ENCODE data around the gene SORCS2.

DNA sequence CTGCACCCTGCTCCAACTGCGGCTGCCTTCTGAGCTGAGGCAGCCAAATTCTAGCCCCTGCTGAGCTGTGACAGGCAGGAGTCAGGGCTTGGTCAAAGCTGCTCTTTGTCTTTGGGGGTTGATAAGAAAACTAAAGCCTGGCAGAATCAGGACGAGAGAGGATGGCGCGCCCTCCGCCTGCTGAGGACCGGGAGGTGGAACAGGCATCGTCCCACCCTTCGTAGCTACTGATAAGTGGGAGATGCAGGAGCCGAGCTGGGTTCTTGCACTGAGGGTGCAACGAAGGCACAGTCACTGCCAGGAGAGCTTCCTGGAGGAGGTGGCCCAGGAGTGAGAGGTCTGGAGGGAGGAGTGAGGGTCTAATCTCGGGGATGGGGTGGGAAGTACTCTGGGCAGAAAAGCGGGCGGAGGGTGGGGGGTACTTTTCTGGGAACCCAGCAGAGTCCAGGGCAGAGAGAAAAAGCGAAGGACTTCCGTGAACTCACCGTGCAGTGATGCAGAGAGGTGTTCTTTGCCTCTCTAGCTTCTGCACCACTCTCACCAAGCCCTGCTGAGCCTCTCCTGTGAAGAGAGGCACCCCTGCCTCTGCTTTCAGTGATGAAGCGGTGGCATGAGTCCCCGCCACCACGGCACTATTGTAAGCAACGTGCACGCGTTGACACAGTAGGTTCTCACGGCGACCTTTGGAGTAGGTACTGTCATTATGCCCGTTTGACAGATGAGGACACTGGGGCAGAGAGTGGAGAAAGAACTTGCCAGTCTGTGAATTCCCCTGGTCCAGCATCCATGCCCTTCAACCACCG, 107.8 kb downstream of the SORCS2 start:
- TF ChIP-seq EZH2 (IDR thresholded peaks at IDR 0.05; ENCODE audit: insufficient read depth, poor library complexity, severe bottlenecking) (no peak), EZH2phosphoT487 (IDR thresholded peaks at IDR 0.05; ENCODE audit: insufficient read depth, low read depth) (no peak)

All from GM23248 (cell line).